Neural cell (in vitro differentiated cells): Measurements from ENCODE around the gene COL17A1. TPM values are rescaled to one million over a fixed set of nuclear protein-coding genes. Genes with fewer than 3 reads are reported as not detected.

Experiments used
- H2AFZ ChIP-seq: fragments of 200-600, 300-800 bp; sonication (generic), shearing (Covaris generic); 2 replicates; pipeline ENCODE4 v1.6.0; 2014; ENCODE audit warnings: low read depth, mild to moderate bottlenecking, antibody characterized with exemption, low read length, moderate library complexity
- H3F3A ChIP-seq: fragments of 200-600 bp; shearing (Covaris generic); 2 replicates; pipeline ENCODE4 v1.6.1; 2016; ENCODE audit warnings: mild to moderate bottlenecking, moderate library complexity, mixed read lengths, antibody characterized with exemption, low read length; ENCODE audit not compliant: insufficient read depth, poor library complexity, severe bottlenecking
- H3K27ac ChIP-seq: fragments of 200-600, 300-800 bp; sonication (generic), shearing (Covaris generic); 2 replicates; pipeline ENCODE4 v1.5.1; 2014; ENCODE audit warnings: mild to moderate bottlenecking, low read length, moderate library complexity
- H3K27me3 ChIP-seq: fragments of 300-800, 200-600 bp; sonication (generic), shearing (Covaris generic); 2 replicates; pipeline ENCODE4 v1.6.0; 2014; ENCODE audit warnings: mild to moderate bottlenecking, low read depth, low read length, moderate library complexity; ENCODE audit not compliant: insufficient read depth
- H3K36me3 ChIP-seq: fragments of 300-800, 200-600 bp; sonication (generic), shearing (Covaris generic); 2 replicates; pipeline ENCODE4 v1.5.1; 2014; ENCODE audit warnings: mild to moderate bottlenecking, antibody characterized with exemption, low read length, moderate library complexity; ENCODE audit not compliant: insufficient read depth
- H3K4me2 ChIP-seq: fragments of 300-800, 200-600 bp; sonication (generic), shearing (Covaris generic); 2 replicates; pipeline ENCODE4 v1.6.0; 2014; ENCODE audit warnings: mild to moderate bottlenecking, low read length
- H3K4me3 ChIP-seq: fragments of 300-800, 200-600 bp; sonication (generic), shearing (Covaris generic); 2 replicates; pipeline ENCODE4 v1.5.1; 2014; ENCODE audit warnings: mild to moderate bottlenecking, low read length, moderate library complexity
- H3K79me2 ChIP-seq: fragments of 200-600 bp; shearing (Covaris generic); replicated peaks from 2 replicates; pipeline ENCODE4 v1.6.0; 2014; ENCODE audit warnings: mild to moderate bottlenecking, low read length, moderate library complexity; ENCODE audit not compliant: insufficient read depth
- H3K9ac ChIP-seq: fragments of 300-800, 200-600 bp; sonication (generic), shearing (Covaris generic); 2 replicates; pipeline ENCODE4 v1.6.1; 2016; ENCODE audit warnings: mild to moderate bottlenecking, low read length, mixed read lengths
- H3K9me2 ChIP-seq: fragments of 200-600 bp; shearing (Covaris generic); 2 replicates; pipeline ENCODE4 v1.6.1; 2016; ENCODE audit warnings: mild to moderate bottlenecking, low read length, mixed read lengths; ENCODE audit not compliant: insufficient read depth
- H3K9me3 ChIP-seq: fragments of 200-600, 300-800 bp; sonication (generic), shearing (Covaris generic); 2 replicates; pipeline ENCODE4 v1.6.1; 2016; ENCODE audit warnings: mild to moderate bottlenecking, mixed run types, low read length, moderate library complexity, mixed read lengths
- H4K20me1 ChIP-seq: fragments of 200-600 bp; shearing (Covaris generic); 2 replicates; pipeline ENCODE4 v1.6.1; 2016; ENCODE audit warnings: mild to moderate bottlenecking, mixed run types; ENCODE audit not compliant: insufficient read depth
- EP300 ChIP-seq: fragments of 450-650 bp; conservative IDR thresholded peaks from 2 replicates; pipeline ENCODE4 v1.6.1; 2014; ENCODE audit warnings: antibody characterized with exemption, mild to moderate bottlenecking, moderate library complexity; ENCODE audit not compliant: poor library complexity, severe bottlenecking
- EZH2 ChIP-seq: fragments of 200-600, 300-800 bp; shearing (Covaris generic), sonication (generic); IDR thresholded peaks from 2 replicates; pipeline ENCODE4 v1.6.1; 2014; ENCODE audit warnings: antibody characterized with exemption, low read length, borderline replicate concordance, mild to moderate bottlenecking; ENCODE audit not compliant: insufficient read depth, poor library complexity, severe bottlenecking
- MXI1 ChIP-seq: fragments of 450-650 bp; conservative IDR thresholded peaks from 2 replicates; pipeline ENCODE4 v1.6.1; 2014; ENCODE audit warnings: antibody characterized with exemption, mild to moderate bottlenecking; ENCODE audit not compliant: poor library complexity, severe bottlenecking
- POLR2AphosphoS5 ChIP-seq: IDR thresholded peaks from 2 replicates; pipeline ENCODE4 v1.6.1; 2012
- RAD21 ChIP-seq: fragments of 450-650 bp; conservative IDR thresholded peaks from 2 replicates; pipeline ENCODE4 v1.6.1; 2014; ENCODE audit warnings: antibody characterized with exemption, mild to moderate bottlenecking, moderate library complexity
- SMC3 ChIP-seq: fragments of 450-650 bp; conservative IDR thresholded peaks from 2 replicates; pipeline ENCODE4 v1.6.1; 2014; ENCODE audit warnings: antibody characterized with exemption, mild to moderate bottlenecking, moderate library complexity; ENCODE audit not compliant: poor library complexity
- TAF1 ChIP-seq: IDR thresholded peaks from 2 replicates; pipeline ENCODE4 v1.6.1; 2012; ENCODE audit warnings: low read depth
- polyA plus RNA-seq: library from polyadenylated mRNA; depleted of rRNA; stranded (reverse); fragments of >200 nt; gene quantifications from 2 replicates; pipeline ENCODE4 v1.2.3, GENCODE V29; 2014
- TF ChIP-seq, protein P1 (sequence below): IDR thresholded peaks from 2 replicates; pipeline ENCODE4 v1.6.1; 2012; ENCODE audit warnings: borderline replicate concordance
- TF ChIP-seq, protein P2 (sequence below): fragments of 450-650 bp; IDR thresholded peaks from 2 replicates; pipeline ENCODE4 v1.5.1; 2014; ENCODE audit warnings: antibody characterized with exemption, mild to moderate bottlenecking, moderate library complexity; ENCODE audit not compliant: poor library complexity, severe bottlenecking

Gene COL17A1
- polyA plus RNA-seq, 1 donor from 2014 or later, result not detected

DNA sequence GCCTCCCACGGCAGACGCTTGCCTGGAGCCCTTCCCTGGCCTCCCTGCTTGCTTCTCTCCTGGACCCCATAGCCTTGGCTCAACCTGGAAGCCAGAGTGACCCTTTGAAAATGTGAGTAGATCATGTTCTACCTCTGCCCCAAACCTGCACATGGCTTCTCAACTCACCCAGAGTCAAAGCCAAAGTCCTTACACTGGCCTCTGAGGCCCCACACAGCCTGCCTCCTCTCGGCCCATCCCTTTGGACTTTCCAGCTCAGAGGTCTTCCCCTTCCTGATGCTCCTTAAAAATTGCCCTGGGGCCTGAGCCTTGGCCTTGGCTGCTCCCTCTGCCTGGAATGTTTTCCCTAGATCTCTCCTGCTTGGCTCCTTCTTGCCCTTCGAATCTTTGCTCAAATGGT, 32.5 kb downstream of the COL17A1 start:
- Histone ChIP-seq H3K36me3 (no peaks in the 10 kb centered on the region), H3K27me3 (no peaks in the 10 kb centered on the region), H3K9ac (no peak overlapping the region), H3K9me2 (no peaks in the 10 kb centered on the region), H3K4me3 (no peak overlapping the region), H3K9me3 (no peaks in the 10 kb centered on the region), H4K20me1 (no peaks in the 10 kb centered on the region), H3K4me2 (no peak overlapping the region), H2AFZ (no peak overlapping the region), H3F3A (no peaks in the 10 kb centered on the region), H3K79me2 (no peaks in the 10 kb centered on the region), H3K27ac (no peak overlapping the region)
- TF ChIP-seq EP300 (no peak), SMC3 (no peak), RAD21 (no peak), EZH2 (no peak), POLR2AphosphoS5 (no peak), MXI1 (no peak), TAF1 (no peak)
- TF ChIP-seq, protein P1, sequence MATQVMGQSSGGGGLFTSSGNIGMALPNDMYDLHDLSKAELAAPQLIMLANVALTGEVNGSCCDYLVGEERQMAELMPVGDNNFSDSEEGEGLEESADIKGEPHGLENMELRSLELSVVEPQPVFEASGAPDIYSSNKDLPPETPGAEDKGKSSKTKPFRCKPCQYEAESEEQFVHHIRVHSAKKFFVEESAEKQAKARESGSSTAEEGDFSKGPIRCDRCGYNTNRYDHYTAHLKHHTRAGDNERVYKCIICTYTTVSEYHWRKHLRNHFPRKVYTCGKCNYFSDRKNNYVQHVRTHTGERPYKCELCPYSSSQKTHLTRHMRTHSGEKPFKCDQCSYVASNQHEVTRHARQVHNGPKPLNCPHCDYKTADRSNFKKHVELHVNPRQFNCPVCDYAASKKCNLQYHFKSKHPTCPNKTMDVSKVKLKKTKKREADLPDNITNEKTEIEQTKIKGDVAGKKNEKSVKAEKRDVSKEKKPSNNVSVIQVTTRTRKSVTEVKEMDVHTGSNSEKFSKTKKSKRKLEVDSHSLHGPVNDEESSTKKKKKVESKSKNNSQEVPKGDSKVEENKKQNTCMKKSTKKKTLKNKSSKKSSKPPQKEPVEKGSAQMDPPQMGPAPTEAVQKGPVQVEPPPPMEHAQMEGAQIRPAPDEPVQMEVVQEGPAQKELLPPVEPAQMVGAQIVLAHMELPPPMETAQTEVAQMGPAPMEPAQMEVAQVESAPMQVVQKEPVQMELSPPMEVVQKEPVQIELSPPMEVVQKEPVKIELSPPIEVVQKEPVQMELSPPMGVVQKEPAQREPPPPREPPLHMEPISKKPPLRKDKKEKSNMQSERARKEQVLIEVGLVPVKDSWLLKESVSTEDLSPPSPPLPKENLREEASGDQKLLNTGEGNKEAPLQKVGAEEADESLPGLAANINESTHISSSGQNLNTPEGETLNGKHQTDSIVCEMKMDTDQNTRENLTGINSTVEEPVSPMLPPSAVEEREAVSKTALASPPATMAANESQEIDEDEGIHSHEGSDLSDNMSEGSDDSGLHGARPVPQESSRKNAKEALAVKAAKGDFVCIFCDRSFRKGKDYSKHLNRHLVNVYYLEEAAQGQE, result no peak
- TF ChIP-seq, protein P2, sequence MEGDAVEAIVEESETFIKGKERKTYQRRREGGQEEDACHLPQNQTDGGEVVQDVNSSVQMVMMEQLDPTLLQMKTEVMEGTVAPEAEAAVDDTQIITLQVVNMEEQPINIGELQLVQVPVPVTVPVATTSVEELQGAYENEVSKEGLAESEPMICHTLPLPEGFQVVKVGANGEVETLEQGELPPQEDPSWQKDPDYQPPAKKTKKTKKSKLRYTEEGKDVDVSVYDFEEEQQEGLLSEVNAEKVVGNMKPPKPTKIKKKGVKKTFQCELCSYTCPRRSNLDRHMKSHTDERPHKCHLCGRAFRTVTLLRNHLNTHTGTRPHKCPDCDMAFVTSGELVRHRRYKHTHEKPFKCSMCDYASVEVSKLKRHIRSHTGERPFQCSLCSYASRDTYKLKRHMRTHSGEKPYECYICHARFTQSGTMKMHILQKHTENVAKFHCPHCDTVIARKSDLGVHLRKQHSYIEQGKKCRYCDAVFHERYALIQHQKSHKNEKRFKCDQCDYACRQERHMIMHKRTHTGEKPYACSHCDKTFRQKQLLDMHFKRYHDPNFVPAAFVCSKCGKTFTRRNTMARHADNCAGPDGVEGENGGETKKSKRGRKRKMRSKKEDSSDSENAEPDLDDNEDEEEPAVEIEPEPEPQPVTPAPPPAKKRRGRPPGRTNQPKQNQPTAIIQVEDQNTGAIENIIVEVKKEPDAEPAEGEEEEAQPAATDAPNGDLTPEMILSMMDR, result no peak

DNA sequence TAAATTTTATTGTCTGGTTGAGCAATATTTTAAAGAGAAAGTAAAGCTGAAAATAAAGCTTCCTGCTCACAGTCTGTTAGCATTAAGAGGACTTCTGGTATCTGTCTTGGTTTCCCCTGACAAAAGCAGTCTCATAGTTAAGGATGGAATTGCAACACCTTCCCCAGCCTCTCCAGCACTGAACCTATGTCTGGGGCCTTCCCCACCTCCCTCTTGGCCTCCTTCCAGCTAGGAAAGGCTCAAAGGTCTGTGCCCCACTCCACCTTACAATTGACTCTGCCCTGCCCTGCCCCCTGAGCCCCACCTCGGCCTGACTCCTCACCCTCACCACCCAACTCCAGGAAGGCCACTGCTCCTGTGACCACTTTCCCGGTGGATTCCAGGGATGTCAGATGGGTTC, 33.2 kb downstream of the COL17A1 start:
- TF ChIP-seq EP300, result no peak
- no peak for TF ChIP-seq TAF1
- Histone ChIP-seq H2AFZ (no peak overlapping the region), H4K20me1 (no peaks in the 10 kb centered on the region), H3K27ac (no peak overlapping the region), H3K9me3 (no peaks in the 10 kb centered on the region), H3K79me2 (no peaks in the 10 kb centered on the region), H3K27me3 (no peaks in the 10 kb centered on the region), H3K36me3 (no peaks in the 10 kb centered on the region), H3K9me2 (no peaks in the 10 kb centered on the region), H3F3A (no peaks in the 10 kb centered on the region), H3K9ac (no peak overlapping the region), H3K4me3 (no peak overlapping the region), H3K4me2 (no peak overlapping the region)
